Stimulated activated CD8-positive, alpha-beta memory T cell treated with anti-CD3 and anti-CD28 coated beads, Interleukin-15, amount 100 ng/mL, for 24 hours (primary cell): ENCODE measurements around the gene GCC1.

Source experiments
- DNase-seq: peaks from one replicate; pipeline ENCODE4 v3.0.0-alpha.2; 2020; ENCODE audit warnings: low read depth

GCC1 gene

GRCh38 chr7:127536741-127537140 lies 48.7 kb downstream of the GCC1 start:
- DNase-seq = no peak

DNA sequence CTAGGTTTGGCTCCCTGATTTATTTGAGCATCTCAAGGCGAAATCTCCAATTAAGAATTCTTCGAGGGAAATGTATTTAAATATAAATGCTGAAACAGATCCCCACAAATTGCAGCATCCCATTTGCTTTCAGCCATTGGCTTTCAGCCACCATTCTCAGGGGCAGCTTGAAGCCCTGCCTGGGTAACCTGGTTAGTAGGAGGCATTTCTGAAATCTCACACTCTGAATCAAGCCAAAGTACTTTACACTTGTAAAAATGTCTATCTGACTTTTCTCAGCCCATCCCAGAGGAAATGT lies 49.1 kb downstream of the GCC1 start:
- DNase-seq = no peak

DNA sequence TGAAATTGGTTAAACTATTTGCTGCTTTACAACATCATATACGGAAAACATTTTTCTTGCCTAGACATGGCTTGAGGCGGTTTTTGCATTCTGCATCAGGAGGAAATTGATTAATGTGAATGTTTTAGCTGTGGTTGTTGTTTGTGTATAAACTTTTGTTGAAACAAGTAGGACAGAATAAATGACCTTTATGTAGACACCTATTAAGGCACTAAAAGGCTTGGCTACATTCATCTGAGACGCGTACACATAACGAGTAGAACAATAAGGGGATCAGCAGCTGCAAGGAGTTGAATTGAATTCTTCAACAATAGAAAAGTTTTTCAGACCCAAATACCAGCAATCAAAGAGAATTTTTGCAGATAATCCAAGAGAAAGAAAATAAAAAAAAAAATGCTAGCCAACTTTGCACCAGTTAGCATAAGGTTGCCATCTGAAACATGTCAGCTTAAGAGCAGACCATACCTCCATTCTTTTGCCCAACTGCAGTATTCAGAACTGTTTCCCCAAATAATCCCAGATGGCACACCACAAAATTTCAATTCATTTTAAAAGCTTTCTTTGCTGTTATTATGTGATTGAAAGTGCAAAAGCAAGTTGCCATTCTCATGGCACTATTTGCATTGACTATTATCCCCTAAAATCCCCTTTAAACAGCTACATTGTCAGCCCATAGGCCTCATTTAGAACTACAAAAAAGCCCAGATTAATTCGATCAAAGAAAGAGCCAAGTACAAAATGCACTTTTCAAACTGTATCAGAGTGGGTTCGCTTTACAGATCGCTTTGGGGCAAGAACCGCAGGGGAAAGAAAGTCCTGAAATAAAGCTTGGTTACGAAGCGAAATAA lies 49.6 kb downstream of the GCC1 start:
- no peak for DNase-seq

DNA sequence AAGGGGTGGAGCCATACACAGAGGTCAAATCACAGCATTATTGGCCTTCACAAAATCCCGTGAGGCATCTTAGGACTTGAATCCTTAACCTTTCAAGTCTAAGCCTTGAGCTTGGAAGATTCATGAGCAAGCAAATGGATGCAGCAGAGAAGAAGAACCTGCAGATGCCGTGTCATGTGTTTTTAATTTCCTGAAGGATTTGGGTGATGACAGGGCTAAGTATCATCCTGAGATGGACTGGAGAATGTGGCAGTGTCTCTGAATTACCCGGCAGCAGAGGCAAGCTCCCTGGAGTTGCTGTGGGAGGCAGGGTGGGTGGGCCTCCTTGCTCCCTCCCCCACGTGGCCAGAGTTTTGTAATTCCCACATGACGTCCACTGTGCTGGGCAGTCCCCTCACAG lies 50.8 kb downstream of the GCC1 start:
- DNase-seq = no peak

GRCh38 chr7:127532736-127533135 lies 52.7 kb downstream of the GCC1 start:
- DNase-seq = no peak

DNA sequence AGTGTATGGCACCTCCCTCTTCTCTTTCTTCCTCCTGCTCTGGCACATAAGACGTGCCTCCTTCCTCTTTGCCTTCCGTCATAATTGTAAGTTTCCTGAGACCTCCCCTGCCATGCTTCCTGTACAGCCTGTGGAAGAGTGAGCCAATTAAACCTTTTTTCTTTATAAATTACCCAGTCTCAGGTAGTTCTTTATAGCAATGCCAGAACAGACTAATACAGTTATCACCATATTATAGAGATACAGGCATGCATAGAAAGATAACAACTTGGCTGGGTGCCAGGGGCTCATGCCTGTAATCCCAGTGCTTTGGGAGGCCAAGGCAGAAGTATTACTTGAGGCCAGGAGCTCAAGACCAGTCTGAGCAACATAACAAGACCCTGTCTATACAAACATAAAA lies 53.2 kb downstream of the GCC1 start:
- no peak for DNase-seq
